ENCODE measurements around the gene HIVEP1.

The HIVEP1 gene

GRCh38 chr6:12022953-12023388, 10.9 kb downstream of the HIVEP1 start:
- H3K27ac ChIP-seq (ENCODE audit: low read length), result no peak overlapping the region
- peaks cover 38% of the 10 kb centered on the region for H3K79me2 ChIP-seq (ENCODE audit: low read length)
- H3K9ac ChIP-seq (ENCODE audit: low read length), result no peak overlapping the region
- peaks cover 4% of the 10 kb centered on the region; the same call in 1 of the 2 replicates for H3K4me1 ChIP-seq (ENCODE audit: low read length)
- TF ChIP-seq EZH2phosphoT487 (IDR thresholded peaks at IDR 0.05; ENCODE audit: low read depth), result no peak
- no peak for TF ChIP-seq CTCF (IDR thresholded peaks at IDR 0.05; ENCODE audit: low read depth, low read length)
- H3K4me2 ChIP-seq (ENCODE audit: low read length), result no peak overlapping the region
- H2AFZ ChIP-seq (ENCODE audit: low read depth, low read length), result no peak overlapping the region
- H3K4me3 ChIP-seq (ENCODE audit: low read length), result no peak overlapping the region
- peaks cover 32% of the 10 kb centered on the region for H3K36me3 ChIP-seq (replicated peaks; ENCODE audit: low read depth, low read length)
- H3K27me3 ChIP-seq (ENCODE audit: low read depth, low read length), result no peaks in the 10 kb centered on the region
- peaks cover 8% of the 10 kb centered on the region; the same call in 1 of the 2 replicates for H4K20me1 ChIP-seq (ENCODE audit: insufficient read depth, low read length)
- H3K9me3 ChIP-seq (ENCODE audit: insufficient read depth, low read length), result no peaks in the 10 kb centered on the region

- peaks cover 8% of the 10 kb centered on the region; the same call in 1 of the 2 replicates for H4K20me1 ChIP-seq (ENCODE audit: insufficient read depth, low read length)
- H3K79me2 ChIP-seq (ENCODE audit: low read length), result peaks cover 46% of the 10 kb centered on the region
- peaks cover 44% of the 10 kb centered on the region for H3K36me3 ChIP-seq (replicated peaks; ENCODE audit: low read depth, low read length)
- no peak overlapping the region for H3K27ac ChIP-seq (ENCODE audit: low read length)
- H3K4me2 ChIP-seq (ENCODE audit: low read length), result no peak overlapping the region
- no peak overlapping the region for H2AFZ ChIP-seq (ENCODE audit: low read depth, low read length)
- TF ChIP-seq EZH2phosphoT487 (IDR thresholded peaks at IDR 0.05; ENCODE audit: low read depth) (no peak), CTCF (IDR thresholded peaks at IDR 0.05; ENCODE audit: low read depth, low read length) (no peak)
- H3K9ac ChIP-seq (ENCODE audit: low read length), result no peak overlapping the region
- 0 out of 2 replicates have a peak, but pooled peaks cover 3% of the 10 kb centered on the region for H3K9me3 ChIP-seq (ENCODE audit: insufficient read depth, low read length)
- no peaks in the 10 kb centered on the region for H3K27me3 ChIP-seq (ENCODE audit: low read depth, low read length)
- H3K4me1 ChIP-seq (ENCODE audit: low read length), result peaks cover 4% of the 10 kb centered on the region; the same call in 1 of the 2 replicates
- no peak overlapping the region for H3K4me3 ChIP-seq (ENCODE audit: low read length)
Observed at GRCh38 chr6:12024216-12024615, 12.1 kb downstream of the HIVEP1 start.

- peaks cover 8% of the 10 kb centered on the region; the same call in 1 of the 2 replicates for H4K20me1 ChIP-seq (ENCODE audit: insufficient read depth, low read length)
- H2AFZ ChIP-seq (ENCODE audit: low read depth, low read length), result no peak overlapping the region
- no peak overlapping the region for H3K27ac ChIP-seq (ENCODE audit: low read length)
- H3K9ac ChIP-seq (ENCODE audit: low read length), result no peak overlapping the region
- H3K36me3 ChIP-seq (replicated peaks; ENCODE audit: low read depth, low read length), result peaks cover 51% of the 10 kb centered on the region
- H3K9me3 ChIP-seq (ENCODE audit: insufficient read depth, low read length), result peaks cover 10% of the 10 kb centered on the region; the same call in 1 of the 2 replicates
- TF ChIP-seq CTCF (IDR thresholded peaks at IDR 0.05; ENCODE audit: low read depth, low read length) (no peak), EZH2phosphoT487 (IDR thresholded peaks at IDR 0.05; ENCODE audit: low read depth) (no peak)
- H3K4me3 ChIP-seq (ENCODE audit: low read length), result no peak overlapping the region
- H3K79me2 ChIP-seq (ENCODE audit: low read length), result peaks cover 47% of the 10 kb centered on the region
- H3K4me2 ChIP-seq (ENCODE audit: low read length), result no peak overlapping the region
- peaks cover 4% of the 10 kb centered on the region; the same call in 1 of the 2 replicates for H3K4me1 ChIP-seq (ENCODE audit: low read length)
- H3K27me3 ChIP-seq (ENCODE audit: low read depth, low read length), result no peaks in the 10 kb centered on the region
Observed at GRCh38 chr6:12024699-12025434, 12.8 kb downstream of the HIVEP1 start.

GRCh38 chr6:12026120-12026519, 14.0 kb downstream of the HIVEP1 start:
- no peak overlapping the region for H3K4me2 ChIP-seq (ENCODE audit: low read length)

More at GRCh38 chr6:12026120-12026519, 14.0 kb downstream of the HIVEP1 start:
- TF ChIP-seq CTCF (IDR thresholded peaks at IDR 0.05; ENCODE audit: low read depth, low read length), result no peak
- no peak for TF ChIP-seq EZH2phosphoT487 (IDR thresholded peaks at IDR 0.05; ENCODE audit: low read depth)
- Histone ChIP-seq H3K9ac (ENCODE audit: low read length) (no peak overlapping the region), H3K27ac (ENCODE audit: low read length) (no peak overlapping the region), H3K79me2 (ENCODE audit: low read length) (peaks cover 55% of the 10 kb centered on the region), H4K20me1 (ENCODE audit: insufficient read depth, low read length) (peaks cover 8% of the 10 kb centered on the region; the same call in 1 of the 2 replicates), H3K27me3 (ENCODE audit: low read depth, low read length) (no peaks in the 10 kb centered on the region), H2AFZ (ENCODE audit: low read depth, low read length) (no peak overlapping the region), H3K4me1 (ENCODE audit: low read length) (peaks cover 4% of the 10 kb centered on the region; the same call in 1 of the 2 replicates), H3K9me3 (ENCODE audit: insufficient read depth, low read length) (peaks cover 13% of the 10 kb centered on the region; the same call in 1 of the 2 replicates), H3K36me3 (replicated peaks; ENCODE audit: low read depth, low read length) (peaks cover 62% of the 10 kb centered on the region), H3K4me3 (ENCODE audit: low read length) (no peak overlapping the region)
